Osteoblast (primary cell): ENCODE data around the gene TNFRSF8. TPM values are rescaled to one million over a fixed set of nuclear protein-coding genes. Genes with fewer than 3 reads are reported as not detected.

ENCODE experiments used
- DNase-seq: peaks from one replicate; pipeline ENCODE4 v3.0.0; 2011; ENCODE audit warnings: low spot score, mixed read lengths; ENCODE audit not compliant: insufficient read length; ENCODE audit errors: missing footprints
- H2AFZ ChIP-seq: 2 replicates; pipeline ENCODE4 v1.6.0; 2011; ENCODE audit warnings: mild to moderate bottlenecking, low read length
- H3K27ac ChIP-seq: 2 replicates; pipeline ENCODE4 v1.5.1; 2011; ENCODE audit warnings: mild to moderate bottlenecking, low read depth, low read length, moderate library complexity
- H3K27me3 ChIP-seq: 2 replicates; pipeline ENCODE4 v1.6.0; 2012; ENCODE audit warnings: mild to moderate bottlenecking, control low read depth, inconsistent platforms, low read length, moderate library complexity; ENCODE audit not compliant: insufficient read depth
- H3K36me3 ChIP-seq: 2 replicates; pipeline ENCODE4 v1.5.1; 2011; ENCODE audit warnings: mild to moderate bottlenecking, low read length, control low read depth, moderate library complexity; ENCODE audit not compliant: insufficient read depth
- H3K4me1 ChIP-seq: 2 replicates; pipeline ENCODE4 v1.5.1; 2011; ENCODE audit warnings: mild to moderate bottlenecking, low read length, control low read depth, moderate library complexity; ENCODE audit not compliant: insufficient read depth
- H3K4me2 ChIP-seq: 2 replicates; pipeline ENCODE4 v1.6.0; 2011; ENCODE audit warnings: mild to moderate bottlenecking, low read length; ENCODE audit not compliant: insufficient read depth
- H3K4me3 ChIP-seq: fragments of 200-600 bp; sonication (generic); 3 replicates; pipeline ENCODE4 v1.5.1; 2012; ENCODE audit warnings: mild to moderate bottlenecking, low read length, inconsistent platforms; ENCODE audit not compliant: insufficient read depth
- H3K79me2 ChIP-seq: 2 replicates; pipeline ENCODE4 v1.6.0; 2012; ENCODE audit warnings: mild to moderate bottlenecking, low read length, control low read depth, inconsistent platforms; ENCODE audit not compliant: insufficient read depth
- H3K9me3 ChIP-seq: 2 replicates; pipeline ENCODE4 v1.5.1; 2011; ENCODE audit warnings: low read depth, low read length, control low read depth
- H4K20me1 ChIP-seq: 2 replicates; pipeline ENCODE4 v1.6.0; 2012; ENCODE audit warnings: mild to moderate bottlenecking, low read length, control low read depth; ENCODE audit not compliant: insufficient read depth
- total RNA-seq: library from RNA; depleted of rRNA; stranded (reverse); fragments of >200 nt; gene quantifications from 2 replicates; pipeline ENCODE4 v1.2.3, GENCODE V29; 2012
- TF ChIP-seq, protein P1 (sequence below): IDR thresholded peaks from 2 replicates; pipeline ENCODE4 v1.5.1; 2011; ENCODE audit warnings: mild to moderate bottlenecking, low read depth, low read length, moderate library complexity; ENCODE audit errors: extremely low read depth

Gene TNFRSF8
- total RNA-seq, 1 donor, result under 0.01 TPM

DNA sequence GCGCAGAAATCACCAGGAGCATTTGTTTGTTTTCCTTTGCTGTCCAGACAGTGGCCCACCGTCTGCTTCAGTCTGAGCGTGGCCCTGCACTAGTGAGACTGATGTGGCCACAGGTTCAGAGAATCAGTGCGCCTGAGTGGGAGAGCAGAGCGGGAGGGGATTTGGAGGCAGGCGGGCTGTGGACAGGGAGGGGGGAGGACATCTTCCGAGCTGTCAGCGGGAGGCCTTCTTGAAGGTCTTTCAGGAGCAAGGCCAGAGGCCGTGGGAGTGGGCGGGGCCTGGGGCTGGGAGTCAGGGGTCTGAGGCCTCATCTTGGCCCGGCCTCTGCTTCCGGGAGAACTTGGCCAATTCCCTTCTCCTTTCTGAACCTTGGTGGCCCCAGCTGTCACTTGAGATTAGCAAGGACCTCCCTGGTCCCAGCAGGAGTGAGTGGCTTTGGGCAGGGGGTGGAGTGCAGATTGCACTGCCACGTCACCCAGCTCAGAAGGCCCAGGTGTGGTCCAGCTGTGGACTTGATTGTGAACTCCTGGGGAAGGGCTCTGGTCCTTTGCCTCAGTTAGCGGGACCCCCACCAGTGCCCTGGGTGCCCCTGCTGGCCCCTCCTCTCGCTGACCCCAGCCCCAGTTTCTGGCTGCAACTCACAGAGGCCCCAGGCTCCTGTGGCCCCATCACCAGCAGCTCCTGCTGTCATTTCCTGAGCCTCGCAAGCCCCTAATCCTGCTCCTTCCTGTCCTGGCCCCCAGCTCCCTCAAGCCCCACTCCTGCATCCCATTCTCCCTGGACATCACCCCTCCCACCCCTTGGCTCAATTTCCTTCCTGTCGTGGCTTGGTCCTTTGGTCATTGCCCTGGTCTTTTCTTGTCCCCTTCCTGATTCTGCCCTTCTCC, 112.1 kb downstream of the TNFRSF8 start:
- DNase-seq, result peak; percentile 70
- TF ChIP-seq, protein P1, sequence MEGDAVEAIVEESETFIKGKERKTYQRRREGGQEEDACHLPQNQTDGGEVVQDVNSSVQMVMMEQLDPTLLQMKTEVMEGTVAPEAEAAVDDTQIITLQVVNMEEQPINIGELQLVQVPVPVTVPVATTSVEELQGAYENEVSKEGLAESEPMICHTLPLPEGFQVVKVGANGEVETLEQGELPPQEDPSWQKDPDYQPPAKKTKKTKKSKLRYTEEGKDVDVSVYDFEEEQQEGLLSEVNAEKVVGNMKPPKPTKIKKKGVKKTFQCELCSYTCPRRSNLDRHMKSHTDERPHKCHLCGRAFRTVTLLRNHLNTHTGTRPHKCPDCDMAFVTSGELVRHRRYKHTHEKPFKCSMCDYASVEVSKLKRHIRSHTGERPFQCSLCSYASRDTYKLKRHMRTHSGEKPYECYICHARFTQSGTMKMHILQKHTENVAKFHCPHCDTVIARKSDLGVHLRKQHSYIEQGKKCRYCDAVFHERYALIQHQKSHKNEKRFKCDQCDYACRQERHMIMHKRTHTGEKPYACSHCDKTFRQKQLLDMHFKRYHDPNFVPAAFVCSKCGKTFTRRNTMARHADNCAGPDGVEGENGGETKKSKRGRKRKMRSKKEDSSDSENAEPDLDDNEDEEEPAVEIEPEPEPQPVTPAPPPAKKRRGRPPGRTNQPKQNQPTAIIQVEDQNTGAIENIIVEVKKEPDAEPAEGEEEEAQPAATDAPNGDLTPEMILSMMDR, result no peak
- Histone ChIP-seq H3K36me3 (no peaks in the 10 kb centered on the region), H4K20me1 (peaks cover 13% of the 10 kb centered on the region), H3K27ac (peak overlapping the region; percentile 17), H3K4me1 (peaks cover 21% of the 10 kb centered on the region), H2AFZ (no peak overlapping the region), H3K4me2 (no peak overlapping the region), H3K79me2 (peaks cover 73% of the 10 kb centered on the region), H3K4me3 (no peak overlapping the region), H3K27me3 (no peaks in the 10 kb centered on the region), H3K9me3 (no peaks in the 10 kb centered on the region)

DNA sequence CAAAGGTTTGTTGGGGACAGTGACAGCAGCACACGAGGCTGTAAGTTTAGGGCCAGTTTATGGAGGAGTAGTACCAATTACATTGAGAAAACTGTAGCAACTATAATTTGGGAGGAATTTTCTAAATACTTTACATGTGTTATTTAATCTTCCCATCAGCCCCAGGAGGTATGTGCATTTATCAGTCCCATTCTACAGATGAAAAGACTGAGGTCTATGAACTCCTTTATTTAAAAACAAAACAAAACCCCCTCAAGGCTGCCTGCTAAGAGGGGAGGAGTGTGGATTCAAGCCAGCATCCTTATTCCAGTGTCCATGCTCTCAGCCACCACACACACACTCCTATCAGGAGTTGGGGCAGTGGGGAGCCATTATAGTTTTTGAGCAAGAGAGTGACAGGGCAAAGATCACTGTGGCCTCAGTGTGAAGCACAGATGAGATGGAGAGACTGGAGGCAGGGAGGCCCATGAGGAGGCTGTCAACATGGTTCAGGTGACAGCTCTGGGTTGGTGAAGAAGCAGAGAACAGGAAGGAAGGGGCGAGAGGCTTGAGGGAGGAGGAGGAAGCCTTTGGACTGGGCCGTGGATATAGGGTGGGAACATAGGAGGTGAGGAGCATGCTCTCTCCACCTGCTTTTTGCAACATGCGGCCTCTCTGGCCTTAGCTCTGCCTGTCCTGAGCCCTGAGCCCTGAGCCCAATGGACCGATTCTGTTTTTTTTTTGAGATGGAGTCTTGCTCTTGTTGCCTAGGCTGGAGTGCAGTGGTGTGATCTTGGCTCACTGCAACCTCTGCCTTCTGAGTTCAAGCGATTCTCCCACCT, 113.4 kb downstream of the TNFRSF8 start:
- DNase-seq, result peak; percentile 53
- H4K20me1 ChIP-seq, result peaks cover 7% of the 10 kb centered on the region
- peaks cover 66% of the 10 kb centered on the region for H3K79me2 ChIP-seq
- no peak overlapping the region for H3K4me2 ChIP-seq
- TF ChIP-seq, protein P1, result no peak
- H3K4me3 ChIP-seq, result no peak overlapping the region
- no peaks in the 10 kb centered on the region for H3K36me3 ChIP-seq
- H3K27ac ChIP-seq, result no peak overlapping the region
- H3K27me3 ChIP-seq, result no peaks in the 10 kb centered on the region
- H2AFZ ChIP-seq, result no peak overlapping the region
- H3K9me3 ChIP-seq, result no peaks in the 10 kb centered on the region
- peaks cover 21% of the 10 kb centered on the region for H3K4me1 ChIP-seq

DNA sequence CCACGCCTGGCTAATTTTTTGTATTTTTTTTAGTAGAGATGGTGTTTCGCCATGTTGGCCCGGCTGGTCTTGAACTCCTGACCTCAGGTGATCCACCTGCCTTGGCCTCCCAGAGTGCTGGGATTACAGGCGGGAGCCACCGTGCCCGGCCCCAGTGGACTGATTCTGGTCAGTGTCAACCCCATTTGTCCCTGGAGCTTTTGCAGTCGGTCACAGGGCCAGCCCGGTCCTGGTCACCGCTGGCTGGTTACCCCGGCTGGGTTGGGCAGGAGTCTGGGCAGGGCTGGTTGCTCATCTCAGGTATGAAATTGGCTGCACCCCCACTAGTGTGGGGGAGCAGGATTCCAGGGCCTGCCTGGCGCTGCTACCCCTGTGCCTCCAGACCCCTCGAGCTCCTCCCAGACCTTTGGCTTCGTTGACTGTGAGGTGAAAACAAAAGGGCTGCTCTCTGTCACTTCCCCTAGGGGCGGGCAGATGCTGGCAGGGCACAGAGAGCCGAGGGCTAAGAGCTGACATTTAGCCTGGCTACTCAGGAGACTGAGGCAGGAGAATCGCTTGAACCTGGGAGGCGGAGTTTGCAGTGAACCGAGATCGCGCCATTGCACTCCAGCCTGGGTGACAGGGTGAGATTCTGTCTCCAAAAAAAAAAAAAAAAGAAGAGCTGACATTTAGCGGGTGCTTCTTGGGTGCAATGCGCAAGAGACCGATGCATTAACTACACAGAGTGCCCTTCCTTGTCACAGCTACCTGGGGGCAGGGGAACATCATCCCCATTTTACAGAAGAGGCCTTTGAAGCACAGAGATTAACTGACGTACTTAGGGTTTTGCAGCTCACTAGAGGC, 114.3 kb downstream of the TNFRSF8 start:
- Histone ChIP-seq H2AFZ (no peak overlapping the region), H3K4me1 (peaks cover 21% of the 10 kb centered on the region), H3K79me2 (peaks cover 59% of the 10 kb centered on the region), H4K20me1 (peaks cover 6% of the 10 kb centered on the region), H3K36me3 (no peaks in the 10 kb centered on the region), H3K27me3 (no peaks in the 10 kb centered on the region), H3K9me3 (no peaks in the 10 kb centered on the region), H3K4me3 (no peak overlapping the region), H3K27ac (peak overlapping the region; percentile 96), H3K4me2 (peak overlapping the region; percentile 49)
- TF ChIP-seq, protein P1, result no peak
- DNase-seq, result peak; percentile 79
